Lung microvascular endothelial cell (primary cell): ENCODE measurements around the gene GIPC3. TPM values are rescaled to one million over a fixed set of nuclear protein-coding genes. Genes with fewer than 3 reads are reported as not detected.
"Not testable (repeated sequence)": the region's sequence is repeated elsewhere in the genome, so short reads cannot be mapped to it uniquely, and the experiment has no call there.

Experiments
- DNase-seq, 2 donors: peaks; one replicate each; pipeline versions ENCODE4 v3.0.0 to v3.0.0-alpha.2; 2010; ENCODE audit warnings: low read depth in 2 of 2
- total RNA-seq: library from RNA; depleted of rRNA; stranded (reverse); fragments of >200 nt; gene quantifications from 2 replicates; pipeline ENCODE4 v1.2.1, GENCODE V29; 2014

The GIPC3 gene
- total RNA-seq, 1 donor from 2014 or later = 0.20 TPM

DNA sequence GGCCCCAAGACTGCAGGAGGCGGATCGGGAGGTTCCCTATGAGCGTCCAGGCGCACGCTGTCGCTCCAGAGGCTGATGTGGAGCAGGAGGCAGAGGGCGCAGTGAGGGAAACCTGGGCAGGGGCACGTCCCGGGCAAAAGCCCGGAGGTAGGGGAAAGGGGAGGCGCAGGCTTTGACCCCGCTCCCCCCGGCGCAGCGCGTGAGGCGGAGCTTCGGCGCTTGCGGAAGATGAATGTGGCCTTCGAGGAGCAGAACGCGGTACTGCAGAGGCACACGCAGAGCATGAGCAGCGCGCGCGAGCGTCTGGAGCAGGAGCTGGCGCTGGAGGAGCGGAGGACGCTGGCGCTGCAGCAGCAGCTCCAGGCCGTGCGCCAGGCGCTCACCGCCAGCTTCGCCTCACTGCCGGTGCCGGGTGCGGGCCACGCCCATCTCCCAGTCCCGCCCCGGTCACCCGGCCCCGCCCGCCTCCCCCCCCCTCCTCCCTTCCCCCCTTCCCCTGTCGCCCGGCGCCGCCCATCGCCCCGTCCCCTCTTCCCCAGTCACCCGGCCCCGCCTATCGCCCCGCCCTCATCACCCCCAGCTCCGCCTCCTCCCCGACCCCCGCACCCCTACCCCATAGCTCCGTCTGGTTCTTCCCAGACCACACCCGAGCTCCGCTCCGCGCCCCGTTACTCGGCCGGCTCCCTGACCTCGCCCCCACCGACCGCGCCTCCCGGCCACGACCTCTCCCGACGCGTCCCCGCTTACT, 8.4 kb upstream of the GIPC3 start:
- DNase-seq = peak; percentile 70 to 75

DNA sequence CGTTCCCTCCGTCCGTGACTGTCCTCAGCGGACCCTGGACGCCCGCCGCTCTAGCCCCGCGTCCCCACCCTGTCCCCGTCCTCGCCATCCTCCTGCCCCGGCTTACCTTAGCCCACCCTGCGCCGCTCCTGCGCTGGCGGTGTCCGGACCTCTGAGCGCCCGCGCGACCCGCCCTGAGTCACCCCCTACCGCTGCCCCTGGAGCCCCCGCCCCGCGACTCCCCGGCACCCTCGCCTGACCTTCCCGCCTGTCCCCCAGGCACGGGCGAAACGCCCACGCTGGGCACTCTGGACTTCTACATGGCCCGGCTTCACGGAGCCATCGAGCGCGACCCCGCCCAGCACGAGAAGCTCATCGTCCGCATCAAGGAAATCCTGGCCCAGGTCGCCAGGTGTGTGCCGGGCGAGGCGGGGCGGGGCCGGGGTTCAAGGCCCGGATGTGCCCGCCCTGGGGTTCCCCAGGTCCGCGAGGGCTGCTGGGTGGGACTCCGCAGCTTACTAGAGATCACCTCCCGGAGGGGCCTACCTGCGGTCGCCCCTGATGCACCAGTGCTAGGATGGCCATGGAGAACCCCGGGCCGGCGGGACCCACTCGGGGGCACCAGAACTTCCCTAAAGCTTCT, 7.4 kb upstream of the GIPC3 start:
- DNase-seq = no peak

DNA sequence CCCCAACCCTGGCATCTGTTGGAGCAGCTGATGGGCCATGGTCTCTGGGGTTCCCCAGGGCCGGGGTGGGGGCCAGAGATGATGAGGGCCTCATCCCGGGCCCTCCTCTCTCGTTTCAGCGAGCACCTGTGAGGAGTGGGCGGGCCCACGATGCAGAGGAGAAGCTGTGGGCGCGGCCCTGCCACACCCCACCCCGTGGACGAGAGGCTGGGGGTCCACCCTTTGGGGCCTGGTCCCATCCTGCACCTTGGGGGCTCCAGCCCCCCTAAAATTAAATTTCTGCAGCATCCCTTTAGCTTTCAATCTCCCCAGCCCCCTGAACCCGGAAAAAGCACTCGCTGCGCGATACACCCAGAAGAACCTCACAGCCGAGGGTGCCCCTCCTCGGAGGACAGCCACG, 6.9 kb upstream of the GIPC3 start:
- no peak for DNase-seq

DNA sequence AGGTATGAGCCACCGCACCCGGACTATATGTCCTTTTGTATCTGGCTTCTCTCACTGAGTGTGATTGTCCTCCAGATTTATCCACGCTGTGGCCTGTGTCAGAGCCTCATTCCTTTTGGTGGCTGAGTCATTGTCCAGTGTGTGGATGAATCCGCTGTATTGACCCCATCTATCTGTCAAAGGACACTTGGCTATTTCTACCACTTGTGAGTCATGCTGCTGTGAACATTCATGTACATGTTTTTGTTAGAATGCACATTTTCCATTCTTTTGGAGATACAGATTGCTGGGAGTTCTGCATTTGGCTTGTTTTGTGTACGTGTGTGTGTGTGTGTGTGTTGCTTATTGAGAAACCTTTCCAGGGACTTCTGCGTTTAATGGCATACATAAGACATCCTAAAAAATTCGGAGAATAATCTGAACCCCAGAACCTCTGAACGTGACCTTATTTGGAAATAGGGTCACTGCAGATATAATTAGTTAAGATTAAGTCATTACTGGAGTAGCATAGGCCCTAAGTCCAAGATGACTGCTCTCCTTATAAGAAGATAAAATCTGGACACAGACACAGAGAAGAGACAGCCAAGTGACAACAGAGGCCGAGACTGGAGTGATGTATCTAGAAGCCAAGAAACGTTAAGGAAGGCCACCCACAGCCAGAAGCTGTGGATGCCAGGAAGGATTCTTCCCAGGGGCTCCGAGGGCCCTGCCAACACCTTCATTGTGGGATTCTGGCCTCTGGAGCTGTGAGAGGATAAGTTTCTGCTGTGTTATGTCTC, 4.9 kb upstream of the GIPC3 start:
- peak; percentile 72 to 92 for DNase-seq

DNA sequence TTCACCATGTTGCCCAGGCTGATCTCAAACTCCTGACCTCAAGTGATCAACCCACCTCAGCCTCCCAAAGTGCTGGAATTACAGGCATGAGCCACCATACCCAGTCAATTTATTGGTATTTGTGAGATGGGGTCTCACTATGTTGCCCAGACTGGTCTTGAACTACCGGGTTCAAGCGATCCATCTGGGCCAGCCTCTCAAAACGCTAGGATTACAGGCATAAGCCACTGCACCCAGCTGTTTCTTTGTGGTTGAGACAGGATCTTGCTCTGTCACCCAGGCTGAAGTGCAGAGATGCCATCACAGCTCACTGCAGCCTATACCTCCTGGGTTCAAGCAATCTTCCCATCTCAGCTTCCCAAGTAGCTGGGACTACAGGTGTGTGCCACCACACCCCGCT, 3.5 kb upstream of the GIPC3 start:
- DNase-seq = not testable (repeated sequence)

DNA sequence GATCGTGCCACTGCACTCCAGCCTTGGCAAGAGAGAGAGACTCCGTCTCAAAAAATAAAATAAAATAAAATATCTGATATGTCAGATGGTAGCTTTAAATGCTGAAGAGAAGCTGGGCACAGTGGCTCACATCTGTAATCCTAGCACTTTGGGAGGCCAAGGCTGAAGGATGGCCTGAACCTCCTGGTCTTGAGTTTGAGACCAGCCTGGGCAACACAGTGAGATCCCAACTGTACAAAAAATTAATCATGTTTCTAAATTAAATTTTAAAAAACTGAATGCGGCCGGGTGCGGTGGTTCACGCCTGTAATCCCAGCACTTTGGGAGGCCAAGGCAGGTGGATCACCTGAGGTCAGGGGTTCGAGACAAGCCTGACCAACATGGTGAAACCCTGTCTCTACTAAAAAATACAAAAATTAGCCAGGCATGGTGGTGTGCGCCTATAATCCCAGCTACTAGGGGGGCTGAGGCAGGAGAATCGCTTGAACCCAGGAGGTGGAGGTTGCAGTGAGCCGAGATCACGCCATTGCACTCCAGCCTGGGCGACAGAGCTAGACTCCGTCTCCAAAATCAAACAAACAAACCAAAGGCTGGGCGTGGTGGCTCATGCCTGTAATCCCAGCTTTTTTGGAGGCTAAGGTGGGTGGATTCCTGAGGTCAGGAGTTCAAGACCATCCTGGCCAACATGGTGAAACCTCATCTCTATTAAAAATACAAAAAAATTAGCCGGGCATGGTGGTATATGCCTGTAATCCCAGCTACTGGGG, 1.1 kb upstream of the GIPC3 start:
- DNase-seq = not testable (repeated sequence)

DNA sequence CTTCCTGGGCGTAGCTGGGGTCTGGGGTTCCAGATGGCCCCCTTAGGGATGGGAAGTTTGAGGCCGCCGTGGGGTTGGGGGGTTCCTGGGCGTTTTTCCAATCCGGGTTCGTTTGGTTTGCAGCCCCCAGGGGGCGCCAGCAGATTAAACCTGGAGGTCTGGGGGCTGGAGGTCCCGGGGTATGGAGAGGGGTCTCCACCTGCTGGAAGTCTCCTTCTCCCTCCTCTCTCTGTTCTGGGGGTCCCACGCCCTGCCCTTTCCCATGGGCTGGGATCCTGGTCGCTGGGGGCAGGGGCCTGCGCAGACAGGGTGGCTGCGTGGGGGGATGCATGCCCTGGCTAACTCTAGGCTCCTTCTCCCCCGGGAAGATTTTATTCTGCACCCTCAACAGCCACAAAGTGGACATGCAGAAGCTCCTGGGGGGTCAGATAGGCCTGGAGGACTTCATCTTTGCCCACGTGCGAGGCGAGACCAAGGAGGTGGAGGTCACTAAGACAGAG, 899 bp downstream of the GIPC3 start:
- DNase-seq = no peak

DNA sequence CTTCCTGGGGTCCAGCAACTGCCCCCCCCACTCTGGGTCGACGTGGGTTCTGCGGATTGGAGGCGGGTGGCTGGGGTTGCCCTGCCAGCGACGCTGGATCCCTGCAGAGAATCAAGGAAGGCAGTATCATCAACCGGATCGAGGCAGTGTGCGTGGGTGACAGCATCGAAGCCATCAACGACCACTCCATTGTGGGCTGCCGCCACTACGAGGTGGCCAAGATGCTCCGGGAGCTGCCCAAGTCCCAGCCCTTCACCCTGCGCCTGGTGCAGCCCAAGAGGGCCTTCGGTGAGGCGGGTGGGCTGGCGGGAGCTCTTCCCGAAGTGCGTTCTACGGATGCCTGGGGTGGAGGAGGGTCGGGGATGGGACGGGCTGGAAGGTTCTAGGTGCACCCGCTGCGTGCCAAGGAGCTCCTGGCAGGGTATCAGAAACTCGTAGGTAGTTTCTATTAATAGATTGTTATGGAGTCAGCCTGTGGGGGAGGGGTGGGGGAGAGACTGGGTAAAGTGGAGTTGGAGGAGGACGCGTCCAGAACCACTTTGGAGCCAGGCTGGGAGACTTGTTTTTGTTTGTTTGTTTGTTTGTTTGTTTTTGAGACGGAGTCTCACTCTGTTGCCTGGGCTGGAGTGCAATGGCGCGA, 1.5 kb downstream of the GIPC3 start:
- DNase-seq = no peak

DNA sequence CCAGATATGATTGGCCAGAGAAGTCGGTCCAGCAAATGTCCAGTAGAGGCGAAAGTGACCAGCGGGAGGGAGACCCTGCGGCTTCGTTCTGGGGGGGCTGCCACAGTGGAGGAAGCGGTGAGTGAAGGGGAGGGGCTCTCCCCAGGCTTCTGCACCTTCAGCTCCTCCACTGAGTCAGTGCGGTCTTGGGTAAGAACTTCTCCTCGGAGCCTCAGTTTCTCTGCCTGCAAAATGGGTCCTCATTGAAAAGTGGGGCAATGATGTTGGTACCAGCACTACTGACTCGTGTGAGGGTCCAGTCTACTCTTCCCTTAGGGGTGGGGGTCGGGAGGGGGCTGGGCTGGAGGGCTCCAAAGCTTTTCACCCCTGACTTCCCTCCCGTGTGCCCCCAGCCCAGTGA, 4.2 kb downstream of the GIPC3 start:
- DNase-seq = no peak

DNA sequence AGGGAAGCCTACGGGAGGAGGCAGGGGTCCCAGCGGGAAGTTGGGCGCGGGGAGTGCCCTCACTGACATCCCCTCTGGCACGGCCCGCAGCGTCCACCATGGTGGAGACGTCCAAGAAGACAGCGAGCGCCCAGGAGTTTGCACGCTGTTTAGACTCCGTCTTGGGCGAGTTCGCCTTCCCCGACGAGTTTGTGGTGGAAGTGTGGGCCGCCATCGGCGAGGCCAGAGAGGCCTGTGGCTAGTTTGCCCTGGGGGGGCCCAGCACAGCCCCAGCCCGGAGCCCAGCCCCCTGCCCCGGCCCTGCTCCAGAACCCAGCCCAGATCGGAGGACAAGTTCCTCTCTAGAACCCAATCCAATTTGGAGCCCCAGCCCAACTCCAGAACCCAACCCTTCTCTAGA, 4.7 kb downstream of the GIPC3 start:
- no peak for DNase-seq

DNA sequence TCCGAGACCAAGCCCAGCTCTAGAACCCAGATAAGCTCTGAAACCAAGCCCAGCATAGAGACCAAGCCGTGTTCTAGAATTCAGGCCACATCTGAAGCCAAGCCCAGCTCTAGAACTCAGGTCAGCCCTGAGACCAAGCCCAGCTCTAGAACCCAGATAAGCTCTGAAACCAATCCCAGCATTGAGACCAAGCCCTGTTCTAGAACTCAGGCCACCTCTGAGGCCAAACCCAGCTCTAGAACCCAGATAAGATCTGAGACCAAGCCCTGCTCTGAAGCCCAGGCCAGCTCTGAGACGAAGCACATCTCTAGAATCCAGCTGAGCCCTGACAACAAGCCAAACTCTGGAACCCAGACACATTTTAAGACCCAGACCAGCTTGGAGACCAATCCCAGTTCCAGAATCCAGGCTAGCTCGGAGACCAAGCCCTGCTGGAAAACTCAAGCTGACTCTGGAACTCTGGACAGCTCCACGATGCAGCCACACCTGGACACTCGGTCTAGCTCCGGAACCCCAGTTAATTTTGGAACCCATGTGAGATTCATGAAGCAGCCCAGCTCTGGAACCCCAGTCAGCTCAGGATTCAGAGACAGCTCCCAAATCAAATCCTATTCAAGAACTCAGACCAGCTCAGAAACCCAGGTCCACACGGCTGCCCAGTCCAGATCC, 5.8 kb downstream of the GIPC3 start:
- no peak for DNase-seq

DNA sequence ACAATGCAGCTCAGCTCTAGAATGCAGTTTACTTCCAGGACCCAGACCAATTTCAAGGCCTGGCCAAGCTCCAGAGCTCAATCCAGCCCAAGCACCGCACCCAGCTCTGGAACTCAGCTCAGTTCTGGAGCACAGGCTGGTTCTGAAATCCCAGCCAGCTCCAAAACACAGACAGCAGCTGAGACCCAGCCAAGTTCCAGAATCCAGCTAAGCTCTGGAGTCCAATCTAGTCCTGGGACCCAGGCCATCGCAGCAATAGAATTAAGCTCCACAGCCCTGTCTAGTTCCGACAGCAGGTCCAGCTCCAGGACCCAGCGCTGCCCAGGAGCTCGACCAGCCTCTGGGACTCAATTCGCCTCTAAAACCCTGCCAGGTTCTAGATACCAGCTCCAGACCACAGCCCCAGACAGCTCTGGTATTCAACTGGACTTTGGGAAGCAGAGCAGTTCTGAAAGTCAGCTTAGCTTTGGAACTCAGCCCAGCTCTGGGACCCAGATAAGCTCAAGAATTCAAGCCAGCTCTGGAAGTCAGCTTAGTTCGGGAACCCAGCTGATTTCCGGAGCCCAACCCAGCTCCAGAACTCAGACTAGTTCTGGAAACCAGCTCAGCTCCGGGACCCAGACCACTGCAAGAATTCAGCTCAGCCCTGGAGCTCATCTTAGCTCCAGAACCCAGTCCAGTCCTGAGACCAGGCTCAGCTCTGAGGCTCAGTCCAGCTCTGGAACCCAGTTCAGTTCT, 6.8 kb downstream of the GIPC3 start:
- no peak for DNase-seq

DNA sequence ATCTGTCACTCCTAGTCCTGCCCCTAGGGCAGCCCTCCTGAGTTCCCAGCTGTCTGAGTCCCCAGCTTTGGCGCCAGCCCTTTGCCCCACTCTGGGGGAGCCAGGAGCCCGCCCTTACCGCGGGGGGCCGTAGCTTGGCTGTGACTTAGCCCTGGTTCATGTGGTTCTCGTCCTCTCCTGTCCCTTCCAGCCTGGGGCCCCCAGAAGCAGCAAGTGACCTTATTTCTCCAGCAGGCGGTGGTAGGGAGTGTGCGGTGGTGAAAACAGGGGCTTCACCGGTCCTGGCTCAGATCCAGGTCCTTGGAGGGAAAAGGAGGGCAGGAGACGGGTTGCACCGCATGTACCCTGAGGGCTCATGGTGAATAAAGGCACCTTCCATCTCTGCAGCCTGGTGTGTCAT, 7.9 kb downstream of the GIPC3 start:
- DNase-seq = no peak

DNA sequence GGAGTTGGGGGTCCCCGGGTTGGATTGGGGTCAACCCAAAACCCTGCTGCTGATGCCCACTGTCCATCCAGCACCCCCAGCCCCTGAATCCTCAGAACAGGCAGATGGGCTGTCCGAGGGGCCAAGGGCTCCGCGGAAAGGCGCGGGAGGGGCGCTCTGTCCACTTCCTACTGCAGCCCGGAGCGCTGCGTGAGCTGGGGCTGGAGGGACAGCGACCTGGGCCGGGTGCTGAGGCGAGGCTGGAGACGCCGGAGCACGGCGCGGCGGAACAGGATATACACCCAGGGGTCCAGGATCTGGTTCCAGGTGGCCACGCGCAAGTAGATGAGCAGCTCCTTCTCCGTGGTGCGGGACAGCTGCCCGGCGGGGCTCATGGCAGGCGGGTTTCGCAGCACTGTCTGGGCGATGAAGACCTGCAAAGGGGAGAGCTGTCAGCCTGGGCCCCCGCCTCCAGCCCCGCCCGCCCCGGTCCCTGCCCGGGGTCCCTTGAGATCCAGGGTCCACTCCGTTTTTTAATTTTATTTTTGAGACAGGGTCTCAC, 10.3 kb downstream of the GIPC3 start:
- no peak for DNase-seq

DNA sequence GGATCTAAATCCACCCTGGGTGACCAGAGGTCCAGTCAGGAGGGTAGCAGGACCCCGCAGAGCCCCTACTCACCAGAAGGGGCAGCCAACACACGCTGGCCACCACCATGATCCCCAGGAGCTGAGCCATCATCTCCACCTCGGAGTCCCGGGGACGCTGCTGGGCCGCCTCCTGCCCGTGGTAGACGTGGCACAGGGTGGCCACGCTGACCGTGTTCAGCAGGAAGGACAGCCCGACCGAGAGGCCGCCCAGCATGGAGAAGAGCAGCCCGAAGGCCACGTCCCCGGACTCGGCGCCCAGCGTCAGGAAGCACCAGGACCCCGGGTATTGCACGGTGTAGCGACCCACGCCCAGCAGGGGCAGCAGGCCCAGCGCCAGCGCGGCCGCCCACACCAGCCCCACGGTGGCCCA, 14.5 kb downstream of the GIPC3 start:
- DNase-seq = no peak

DNA sequence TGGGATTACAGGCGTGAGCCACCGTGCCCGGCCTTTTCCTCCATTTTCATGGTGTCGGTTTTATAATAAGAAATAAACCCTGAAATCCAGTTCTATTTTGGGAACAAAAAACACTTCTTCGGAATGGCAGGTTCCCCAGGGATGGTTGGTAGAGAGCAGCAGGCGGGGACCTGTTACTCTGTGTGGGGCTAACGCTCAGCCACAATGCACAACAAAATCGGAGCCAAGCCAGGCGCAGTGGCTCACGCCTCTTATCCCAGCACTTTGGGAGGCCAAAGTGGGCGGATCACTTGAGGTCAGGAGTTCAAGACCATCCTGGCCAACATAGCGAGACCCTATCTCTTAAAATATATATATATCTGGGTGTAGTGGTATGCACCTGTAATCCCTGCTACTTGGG, 15.7 kb downstream of the GIPC3 start:
- DNase-seq = no peak

DNA sequence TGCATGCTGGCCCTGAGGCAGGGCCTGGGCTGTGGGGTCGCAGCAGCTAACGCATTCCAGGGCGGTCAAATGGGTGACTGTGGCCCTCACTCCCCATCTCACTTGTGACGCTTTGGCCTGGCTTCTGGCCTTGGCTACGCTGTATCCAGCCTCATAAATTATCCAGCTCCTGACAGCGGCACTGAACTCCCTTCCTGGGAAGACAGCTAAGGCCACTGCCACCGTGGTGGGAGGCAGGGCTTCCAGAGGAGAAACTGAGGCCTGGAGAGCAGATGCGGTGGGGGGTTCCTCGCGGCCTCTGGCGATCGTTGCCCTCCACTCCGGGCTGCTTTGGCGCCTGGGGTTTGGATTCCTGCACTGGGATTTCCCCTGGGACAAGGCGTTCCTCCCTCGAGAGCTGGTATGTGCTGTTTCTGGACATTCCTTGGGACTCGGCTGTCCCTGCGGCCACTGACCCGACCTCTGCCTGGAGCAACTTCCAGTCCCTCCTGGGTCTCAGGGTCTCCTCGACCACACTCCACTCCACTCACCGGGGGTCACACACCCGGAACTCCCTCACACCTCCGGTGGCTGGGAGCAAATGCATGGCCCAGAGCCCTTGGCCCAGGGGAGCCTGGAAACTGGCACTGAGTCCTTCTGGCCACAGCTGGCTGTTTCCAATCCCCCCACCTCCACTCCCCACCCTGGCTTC, 18.0 kb downstream of the GIPC3 start:
- DNase-seq = no peak

DNA sequence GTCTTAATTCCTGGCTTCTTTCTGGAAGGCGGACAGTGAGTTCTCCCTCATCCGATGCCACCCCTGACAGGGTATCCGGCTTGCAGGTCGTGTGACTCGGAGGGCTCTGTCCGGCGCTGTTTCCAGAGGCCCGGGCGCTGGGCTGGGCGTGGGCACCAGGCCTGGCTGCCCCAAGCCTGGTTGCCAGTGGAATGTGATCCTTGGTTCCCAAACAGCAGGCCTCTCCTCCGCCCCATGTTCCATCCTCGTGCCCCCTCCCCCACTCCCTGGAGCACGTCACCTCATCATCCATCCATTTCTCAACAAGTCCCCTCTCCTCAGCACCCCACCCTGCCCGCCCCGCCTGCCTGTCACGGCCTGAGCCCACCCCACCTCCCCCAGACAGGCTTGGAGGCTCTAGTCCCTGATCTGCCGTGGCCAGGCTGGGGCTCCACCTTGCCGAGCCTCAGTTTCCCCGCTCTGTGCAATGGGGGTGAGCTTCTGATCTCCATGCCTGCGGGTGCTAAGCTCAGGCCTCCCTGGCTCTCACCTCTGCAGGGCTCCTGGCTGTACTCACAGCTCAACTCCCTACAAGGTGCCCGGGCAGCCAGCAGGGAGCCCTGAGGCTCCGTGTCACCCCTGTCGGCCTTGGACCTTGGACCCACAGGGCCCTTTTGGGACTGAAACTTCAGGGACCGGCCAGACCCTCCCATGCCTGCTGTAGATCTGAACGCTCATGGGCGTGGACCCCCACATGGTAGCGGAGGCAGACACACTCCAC, 19.1 kb downstream of the GIPC3 start:
- no peak for DNase-seq
